22Rv1 (cell line): ENCODE measurements around the gene STEAP1B.
"Not testable (repeated sequence)": the region's sequence is repeated elsewhere in the genome, so short reads cannot be mapped to it uniquely, and the experiment has no call there.

ENCODE experiments used
- H3K27ac ChIP-seq: fragments of 450-650 bp; 2 replicates; pipeline ENCODE4 v1.5.1; 2017
- ZFX ChIP-seq: fragments of 450-650 bp; IDR thresholded peaks from 2 replicates; pipeline ENCODE4 v1.6.1; 2017; ENCODE audit warnings: antibody characterized with exemption, borderline replicate concordance
- TF ChIP-seq, protein P1 (sequence below): fragments of 450-650 bp; IDR thresholded peaks from 2 replicates; pipeline ENCODE4 v1.5.1; 2017; ENCODE audit warnings: mild to moderate bottlenecking

The STEAP1B gene

DNA sequence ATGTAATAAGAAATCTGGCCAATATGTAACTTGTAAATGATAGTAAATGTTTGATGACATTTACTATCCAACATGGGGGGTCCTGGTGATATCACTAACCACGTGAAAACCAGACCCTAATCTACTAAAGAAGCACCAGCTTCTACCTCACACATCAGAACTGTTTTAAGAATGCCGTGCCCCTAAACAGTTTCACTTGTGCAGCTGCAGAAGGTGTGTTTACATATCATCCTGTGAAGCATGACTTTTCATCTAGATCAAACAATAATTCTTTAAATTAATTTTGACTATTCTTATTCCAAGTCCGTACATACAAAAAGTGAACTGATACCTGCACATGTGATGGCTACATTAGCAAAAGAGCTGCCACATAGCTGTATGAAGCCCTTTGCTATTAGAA lies 61.0 kb downstream of the STEAP1B start:
- TF ChIP-seq, protein P1, sequence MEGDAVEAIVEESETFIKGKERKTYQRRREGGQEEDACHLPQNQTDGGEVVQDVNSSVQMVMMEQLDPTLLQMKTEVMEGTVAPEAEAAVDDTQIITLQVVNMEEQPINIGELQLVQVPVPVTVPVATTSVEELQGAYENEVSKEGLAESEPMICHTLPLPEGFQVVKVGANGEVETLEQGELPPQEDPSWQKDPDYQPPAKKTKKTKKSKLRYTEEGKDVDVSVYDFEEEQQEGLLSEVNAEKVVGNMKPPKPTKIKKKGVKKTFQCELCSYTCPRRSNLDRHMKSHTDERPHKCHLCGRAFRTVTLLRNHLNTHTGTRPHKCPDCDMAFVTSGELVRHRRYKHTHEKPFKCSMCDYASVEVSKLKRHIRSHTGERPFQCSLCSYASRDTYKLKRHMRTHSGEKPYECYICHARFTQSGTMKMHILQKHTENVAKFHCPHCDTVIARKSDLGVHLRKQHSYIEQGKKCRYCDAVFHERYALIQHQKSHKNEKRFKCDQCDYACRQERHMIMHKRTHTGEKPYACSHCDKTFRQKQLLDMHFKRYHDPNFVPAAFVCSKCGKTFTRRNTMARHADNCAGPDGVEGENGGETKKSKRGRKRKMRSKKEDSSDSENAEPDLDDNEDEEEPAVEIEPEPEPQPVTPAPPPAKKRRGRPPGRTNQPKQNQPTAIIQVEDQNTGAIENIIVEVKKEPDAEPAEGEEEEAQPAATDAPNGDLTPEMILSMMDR = no peak
- no peak for TF ChIP-seq ZFX
- no peak overlapping the region for H3K27ac ChIP-seq

DNA sequence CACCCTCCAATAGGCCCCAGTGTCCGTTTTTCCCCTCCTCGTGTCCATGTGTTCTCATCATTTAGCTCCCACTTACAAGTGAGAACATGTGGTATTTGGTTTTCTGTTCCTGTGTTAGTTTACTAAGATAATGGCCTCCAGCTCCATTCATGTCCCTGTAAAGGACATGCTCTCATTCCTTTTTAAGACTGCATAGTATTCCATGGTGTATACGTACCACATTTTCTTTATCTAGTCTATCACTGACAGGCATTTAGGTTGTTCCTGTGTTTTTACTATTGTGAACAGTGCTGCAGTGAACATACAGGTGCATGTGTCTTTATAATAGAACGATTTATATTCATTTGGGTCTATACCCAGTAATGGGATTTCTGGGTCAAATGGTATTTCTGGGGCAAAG lies 63.4 kb downstream of the STEAP1B start:
- not testable (repeated sequence) for H3K27ac ChIP-seq

DNA sequence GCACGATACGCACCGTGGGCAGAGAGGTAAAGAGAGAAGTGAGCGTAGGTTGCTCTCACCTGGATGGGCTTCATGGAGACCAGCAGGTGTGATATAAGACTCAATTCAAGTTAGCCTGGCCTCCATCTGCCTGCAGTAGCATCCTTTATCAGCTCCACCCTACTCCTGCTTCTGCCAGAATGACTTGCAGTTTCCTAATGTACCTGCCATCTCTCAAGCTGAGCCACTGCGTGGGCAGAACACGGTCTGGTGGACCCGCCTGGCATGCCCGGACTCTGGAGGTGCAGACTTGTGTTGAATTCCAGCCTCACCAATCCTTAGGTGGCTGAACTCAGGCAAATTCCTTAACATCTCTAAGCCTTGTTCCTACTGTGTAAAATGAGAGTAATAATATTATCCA lies 64.3 kb downstream of the STEAP1B start:
- no peak overlapping the region for H3K27ac ChIP-seq
- TF ChIP-seq ZFX = no peak
- TF ChIP-seq, protein P1 = no peak

DNA sequence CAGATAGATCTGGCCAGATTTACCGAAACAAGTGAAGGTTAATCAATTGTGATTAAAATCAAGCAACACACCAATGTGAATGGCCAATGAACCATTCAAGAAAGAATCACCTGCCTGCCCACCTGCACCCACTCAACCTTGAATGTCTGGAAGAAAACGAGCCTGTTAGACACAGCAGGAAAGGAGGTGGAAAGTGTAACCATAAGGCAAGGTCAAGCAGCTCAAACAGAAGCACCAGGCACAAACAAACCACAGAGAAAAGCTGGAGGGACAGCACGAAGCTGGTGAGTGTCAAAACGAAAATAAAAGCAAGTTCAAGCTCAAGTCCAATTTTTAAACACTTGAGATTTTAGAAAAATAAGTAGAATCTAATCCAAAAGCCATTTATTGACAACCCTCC lies 64.9 kb downstream of the STEAP1B start:
- TF ChIP-seq ZFX = no peak
- TF ChIP-seq, protein P1 = no peak
- H3K27ac ChIP-seq = no peak overlapping the region

DNA sequence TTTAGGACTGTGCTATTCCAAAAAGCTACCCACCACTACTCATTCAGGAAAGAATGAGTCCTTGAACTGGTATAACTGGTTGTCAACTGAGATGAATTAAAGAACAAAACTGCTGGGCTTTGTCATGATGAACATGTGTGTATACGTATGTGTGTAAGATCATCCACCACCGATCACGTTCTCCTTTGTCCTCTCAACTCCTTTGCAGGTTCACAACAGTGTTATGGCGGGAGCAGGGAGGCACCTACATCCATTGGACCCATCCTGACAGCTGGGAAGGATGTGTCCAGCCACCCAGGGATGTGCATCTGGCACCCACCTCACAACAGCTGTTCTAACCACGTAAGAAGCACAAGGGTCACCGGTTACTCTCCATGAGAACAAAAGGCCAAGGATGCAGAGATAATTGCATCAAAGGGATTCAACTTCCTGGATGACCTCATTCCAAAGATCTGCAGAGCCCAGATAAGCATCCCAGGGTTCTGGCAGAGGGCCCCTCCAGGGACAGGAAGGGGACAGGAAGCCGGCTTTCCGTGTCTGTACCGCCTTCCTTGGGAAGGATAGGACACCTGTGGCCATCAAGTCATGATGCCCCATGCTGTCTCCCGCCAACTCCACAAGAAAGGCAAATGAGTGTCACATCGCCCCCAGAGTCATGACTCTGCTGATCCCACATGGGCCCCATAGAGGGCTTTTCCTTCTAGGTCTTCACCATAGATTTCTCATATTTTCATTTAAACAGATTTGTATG lies 66.1 kb downstream of the STEAP1B start:
- TF ChIP-seq, protein P1 = no peak
- no peak for TF ChIP-seq ZFX
- H3K27ac ChIP-seq = no peak overlapping the region

DNA sequence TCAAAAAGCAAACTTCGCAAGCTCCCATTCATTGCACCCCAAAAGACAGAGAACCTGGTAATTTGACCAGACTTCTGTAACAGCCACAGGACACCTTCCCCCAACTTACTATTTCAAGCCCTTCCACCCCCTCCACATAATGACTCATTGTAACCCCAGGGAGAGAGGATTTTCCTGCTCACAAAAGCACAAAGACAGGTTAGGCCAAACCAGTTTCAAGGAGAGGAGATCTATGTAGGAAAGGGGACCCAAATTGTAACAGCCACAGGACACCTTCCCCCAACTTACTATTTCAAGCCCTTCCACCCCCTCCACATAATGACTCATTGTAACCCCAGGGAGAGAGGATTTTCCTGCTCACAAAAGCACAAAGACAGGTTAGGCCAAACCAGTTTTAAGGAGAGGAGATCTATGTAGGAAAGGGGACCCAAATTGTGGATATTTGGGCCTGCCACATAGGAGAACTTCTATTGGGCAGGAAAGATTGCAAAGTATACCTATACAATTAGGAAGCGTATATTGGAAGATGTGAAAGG lies 66.8 kb downstream of the STEAP1B start:
- not testable (repeated sequence) for H3K27ac ChIP-seq

DNA sequence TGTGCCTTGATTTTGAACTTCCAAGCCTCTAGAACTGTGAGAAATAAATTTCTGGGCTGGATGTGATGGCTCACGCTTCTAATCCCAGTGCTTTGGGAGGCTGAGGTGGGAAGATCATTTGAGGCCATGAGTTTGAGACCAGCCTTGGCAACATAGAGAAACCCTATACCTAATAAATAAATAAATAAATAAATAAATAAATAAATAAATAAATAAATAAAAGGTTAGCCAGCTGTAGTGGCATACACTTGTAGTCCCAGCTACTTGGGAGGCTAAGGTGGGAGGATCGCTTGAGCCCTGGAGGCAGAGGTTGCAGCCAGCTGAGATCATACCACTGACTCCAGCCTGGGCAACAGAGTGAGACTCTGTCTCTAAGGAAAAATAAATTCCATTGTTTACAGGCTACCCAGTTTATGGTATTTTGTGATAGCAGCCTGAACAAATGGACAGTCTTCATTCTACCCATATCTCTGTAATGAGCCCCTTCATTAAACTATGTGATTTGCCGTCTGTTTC lies 67.7 kb downstream of the STEAP1B start:
- no peak overlapping the region for H3K27ac ChIP-seq
- TF ChIP-seq, protein P1 = no peak
- TF ChIP-seq ZFX = no peak

DNA sequence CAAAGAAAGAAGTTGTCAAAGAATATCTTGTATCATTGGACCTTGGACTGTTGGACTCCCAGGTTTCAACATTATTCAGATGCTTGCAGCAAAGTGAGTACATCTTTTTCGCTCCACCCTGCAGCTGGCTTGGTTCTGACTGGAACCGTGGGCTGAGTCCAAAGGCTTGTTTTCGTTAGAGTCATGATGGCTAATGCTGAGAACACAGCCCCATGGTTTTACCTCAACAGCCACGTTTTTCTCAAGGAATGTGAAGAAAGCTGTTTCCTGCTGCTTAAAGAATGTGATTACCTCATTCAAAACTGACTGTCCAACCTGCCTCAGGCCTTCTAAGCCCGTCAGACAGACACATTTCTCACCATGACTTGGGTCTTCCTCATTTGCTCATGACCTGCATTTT lies 69.5 kb downstream of the STEAP1B start:
- H3K27ac ChIP-seq = no peak overlapping the region
- TF ChIP-seq, protein P1 = no peak
- no peak for TF ChIP-seq ZFX
